Spinal cord (tissue), 10 donors: ENCODE data around the gene SHC2. TPM values are rescaled to one million over a fixed set of nuclear protein-coding genes. Genes with fewer than 3 reads are reported as not detected.
"Not testable (repeated sequence)": the region's sequence is repeated elsewhere in the genome, so short reads cannot be mapped to it uniquely, and the experiment has no call there.

ENCODE experiments used
- DNase-seq, 6 donors: peaks; one replicate each; pipeline versions ENCODE4 v3.0.0 to v3.0.0-alpha.2; 2013 to 2015; ENCODE audit warnings: low spot score in 6 of 6, low read depth in 4 of 6
- H3K27ac ChIP-seq: one replicate; pipeline ENCODE4 v1.5.1; 2013; ENCODE audit warnings: low read depth, low read length, control low read depth
- H3K27me3 ChIP-seq: one replicate; pipeline ENCODE4 v1.6.1; 2013; ENCODE audit warnings: low read length; ENCODE audit not compliant: control insufficient read depth, insufficient read depth
- H3K36me3 ChIP-seq: one replicate; pipeline ENCODE4 v1.6.1; 2013; ENCODE audit warnings: low read length; ENCODE audit not compliant: control insufficient read depth, insufficient read depth
- H3K4me1 ChIP-seq: one replicate; pipeline ENCODE4 v1.6.1; 2013; ENCODE audit warnings: low read length; ENCODE audit not compliant: control insufficient read depth, insufficient read depth
- H3K4me3 ChIP-seq: one replicate; pipeline ENCODE4 v1.5.1; 2013; ENCODE audit warnings: low read depth, low read length, control low read depth
- H3K9me3 ChIP-seq: one replicate; pipeline ENCODE4 v1.6.1; 2013; ENCODE audit warnings: low read length; ENCODE audit not compliant: control insufficient read depth, insufficient read depth
- WGBS: methylation state at CpG from one replicate; pipeline ENCODE4 v1.1.5; 2013; ENCODE audit warnings: missing lambda C conversion rate; ENCODE audit not compliant: insufficient coverage; 5-methylcytosine and 5-hydroxymethylcytosine counted together
- polyA plus RNA-seq, 2 donors: library from polyadenylated mRNA; unstranded; fragments of 120-200 nt; gene quantifications; one replicate each; pipeline ENCODE4 v1.2.1, GENCODE V29; 2013; ENCODE audit not compliant: insufficient read length in 2 of 2
- total RNA-seq, 2 donors: library from RNA; depleted of rRNA in 1 of 2; stranded (reverse); fragments of 120-200 nt in 1 of 2; fragments of >200 nt in 1 of 2; gene quantifications; one replicate each; pipeline versions ENCODE4 v1.2.3 to v1.2.4, GENCODE V29; 2013 to 2014
- donor health status: healthy.

SHC2 gene
- total and polyA plus RNA-seq, 4 donors, result 15.5 to 111 (median 58.4) TPM

DNA sequence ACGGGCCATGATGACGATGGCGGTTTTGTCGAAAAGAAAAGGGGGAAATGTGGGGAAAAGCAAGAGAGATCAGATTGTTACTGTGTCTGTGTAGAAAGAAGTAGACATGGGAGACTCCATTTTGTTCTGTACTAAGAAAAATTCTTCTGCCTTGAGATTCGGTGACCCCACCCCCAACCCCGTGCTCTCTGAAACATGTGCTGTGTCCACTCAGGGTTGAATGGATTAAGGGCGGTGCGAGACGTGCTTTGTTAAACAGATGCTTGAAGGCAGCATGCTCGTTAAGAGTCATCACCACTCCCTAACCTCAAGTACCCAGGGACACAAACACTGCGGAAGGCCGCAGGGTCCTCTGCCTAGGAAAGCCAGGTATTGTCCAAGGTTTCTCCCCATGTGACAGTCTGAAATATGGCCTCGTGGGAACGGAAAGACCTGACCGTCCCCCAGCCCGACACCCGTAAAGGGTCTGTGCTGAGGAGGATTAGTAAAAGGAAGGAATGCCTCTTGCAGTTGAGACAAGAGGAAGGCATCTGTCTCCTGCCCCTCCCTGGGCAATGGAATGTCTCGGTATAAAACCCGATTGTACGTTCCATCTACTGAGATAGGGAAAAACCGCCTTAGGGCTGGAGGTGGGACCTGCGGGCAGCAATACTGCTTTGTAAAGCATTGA lies 74.1 kb downstream of the SHC2 start:
- WGBS, result no CpG with 5 or more reads among the region's 22 CpGs

DNA sequence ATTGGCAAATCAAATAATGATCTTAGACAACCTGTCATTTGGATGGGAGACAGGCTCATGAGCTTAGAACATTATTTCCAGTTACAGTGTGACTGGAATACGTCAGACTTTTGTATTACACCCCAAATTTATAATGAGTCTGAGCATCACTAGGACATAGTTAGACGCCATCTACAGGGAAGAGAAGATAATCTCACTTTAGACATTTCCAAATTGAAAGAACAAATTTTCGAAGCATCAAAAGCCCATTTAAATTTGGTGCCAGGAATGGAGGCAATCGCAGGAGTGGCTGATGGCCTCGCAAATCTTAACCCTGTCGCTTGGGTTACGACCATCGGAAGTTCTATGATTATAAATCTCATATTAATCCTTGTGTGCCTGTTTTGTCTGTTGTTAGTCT lies 74.6 kb downstream of the SHC2 start:
- H3K4me3 ChIP-seq, H3K36me3 ChIP-seq, H3K9me3 ChIP-seq, H3K27ac ChIP-seq, H3K27me3 ChIP-seq: not testable (repeated sequence)
- no CpG with 5 or more reads among the region's 8 CpGs for WGBS
- H3K4me1 ChIP-seq, result peaks cover 17% of the 10 kb centered on the region
- peak in 1 of 6 donors; percentile 61 for DNase-seq

More for the DNA sequence above, 74.1 kb downstream of the SHC2 start:
- DNase-seq, result peak in 1 of 6 donors; percentile 68
- not testable (repeated sequence) for H3K4me3 ChIP-seq, H3K36me3 ChIP-seq, H3K27ac ChIP-seq, H3K9me3 ChIP-seq, H3K27me3 ChIP-seq
- peaks cover 17% of the 10 kb centered on the region for H3K4me1 ChIP-seq

DNA sequence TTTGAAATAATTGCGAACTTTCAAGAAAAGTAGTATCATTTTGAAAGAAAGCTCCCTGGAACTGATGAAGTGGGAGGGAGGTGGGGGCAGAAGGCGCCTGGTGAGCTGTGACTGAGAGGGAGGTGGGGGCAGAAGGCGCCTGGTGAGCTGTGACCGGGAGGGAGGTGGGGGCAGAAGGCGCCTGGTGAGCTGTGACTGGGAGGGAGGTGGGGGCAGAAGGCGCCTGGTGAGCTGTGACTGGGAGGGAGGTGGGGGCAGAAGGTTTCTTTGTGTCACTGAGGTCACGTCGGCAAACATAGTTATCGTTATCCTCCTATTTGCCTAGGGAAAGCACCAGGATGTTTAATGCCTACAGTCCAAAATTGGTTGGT lies 76.0 kb downstream of the SHC2 start:
- Histone ChIP-seq H3K4me1 (peaks cover 10% of the 10 kb centered on the region), H3K27me3 (peaks cover 2% of the 10 kb centered on the region), H3K4me3 (no peak overlapping the region), H3K36me3 (no peaks in the 10 kb centered on the region), H3K9me3 (no peaks in the 10 kb centered on the region), H3K27ac (no peak overlapping the region)
- DNase-seq, result no peak
- 76% methylated on average over 8 of the region's 9 CpGs for whole genome bisulfite sequencing

DNA sequence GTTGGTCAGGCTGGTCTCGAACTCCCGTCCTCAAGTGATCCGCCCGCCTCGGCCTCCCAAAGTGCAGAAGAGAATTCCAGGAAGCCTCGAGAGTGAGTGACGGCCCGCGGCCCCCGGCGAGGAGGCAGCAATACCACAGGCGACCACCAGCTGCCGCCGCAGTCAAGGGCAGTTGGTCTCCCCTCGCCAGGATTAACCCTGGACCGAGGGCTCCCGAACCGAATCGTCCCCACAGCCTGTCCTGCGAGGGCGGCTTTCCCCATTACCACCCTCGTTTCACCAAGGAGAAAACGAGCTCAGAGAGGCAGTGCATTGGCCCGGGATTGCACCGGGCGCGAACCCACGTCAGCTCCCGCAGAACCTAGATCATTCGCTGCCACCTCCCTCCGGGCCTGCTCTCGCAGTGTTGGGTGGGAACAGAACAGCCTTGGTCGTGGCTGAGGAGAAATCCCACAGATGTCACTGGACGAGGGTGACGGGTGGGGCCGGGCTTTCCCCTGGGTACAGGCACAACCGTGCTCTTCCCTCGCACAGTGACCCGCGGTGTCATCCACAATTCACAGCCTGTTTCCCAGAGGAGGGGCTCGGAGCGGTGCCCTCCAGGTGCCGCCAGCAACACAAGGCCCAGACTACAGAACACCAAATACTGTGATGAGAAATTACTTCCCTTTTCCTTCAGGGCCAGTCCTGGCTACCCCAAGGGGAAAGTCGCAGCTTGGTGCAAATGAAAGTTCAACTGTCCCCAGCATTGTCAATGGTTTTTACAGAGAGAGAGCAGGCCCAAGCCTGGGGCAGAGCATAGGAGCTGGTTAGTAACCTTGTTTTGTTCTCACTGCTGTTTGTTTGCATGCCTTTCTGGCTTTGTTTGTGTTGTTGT lies 76.7 kb downstream of the SHC2 start:
- H3K27ac ChIP-seq, result no peak overlapping the region
- 18% methylated on average over 33 of the region's 44 CpGs for WGBS

DNA sequence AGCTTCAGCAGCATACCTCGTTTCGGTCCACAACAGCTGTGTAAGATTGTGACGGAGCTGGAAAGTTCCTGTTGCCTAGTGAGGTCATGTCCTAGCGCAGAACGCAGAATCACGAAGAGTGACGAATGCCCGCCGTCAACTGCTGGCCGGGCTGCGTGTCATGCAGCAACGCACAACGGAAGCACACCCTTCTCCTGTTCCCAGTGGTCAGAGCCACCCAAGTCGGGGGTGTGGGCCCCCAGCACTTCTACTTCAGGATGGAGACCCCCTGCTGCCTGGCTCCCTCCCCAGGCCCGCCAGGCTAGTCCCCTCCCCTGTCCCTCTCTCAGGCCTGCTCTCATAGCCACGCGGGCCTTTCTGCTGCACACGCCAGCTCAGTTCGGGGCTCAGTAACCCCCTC lies 77.8 kb downstream of the SHC2 start:
- no peaks in the 10 kb centered on the region for H3K9me3 ChIP-seq
- no peak overlapping the region for H3K4me3 ChIP-seq
- no peak overlapping the region for H3K27ac ChIP-seq
- peaks cover 2% of the 10 kb centered on the region for H3K27me3 ChIP-seq
- 68% methylated on average over 19 of the region's 19 CpGs for WGBS
- no peaks in the 10 kb centered on the region for H3K36me3 ChIP-seq
- H3K4me1 ChIP-seq, result peaks cover 10% of the 10 kb centered on the region
- no peak for DNase-seq

More for the DNA sequence above, 76.7 kb downstream of the SHC2 start:
- peak in 2 of 6 donors; percentile 34 to 46 for DNase-seq
- Histone ChIP-seq H3K4me3 (no peak overlapping the region), H3K9me3 (no peaks in the 10 kb centered on the region), H3K36me3 (no peaks in the 10 kb centered on the region), H3K27me3 (peaks cover 2% of the 10 kb centered on the region), H3K4me1 (peaks cover 10% of the 10 kb centered on the region)

DNA sequence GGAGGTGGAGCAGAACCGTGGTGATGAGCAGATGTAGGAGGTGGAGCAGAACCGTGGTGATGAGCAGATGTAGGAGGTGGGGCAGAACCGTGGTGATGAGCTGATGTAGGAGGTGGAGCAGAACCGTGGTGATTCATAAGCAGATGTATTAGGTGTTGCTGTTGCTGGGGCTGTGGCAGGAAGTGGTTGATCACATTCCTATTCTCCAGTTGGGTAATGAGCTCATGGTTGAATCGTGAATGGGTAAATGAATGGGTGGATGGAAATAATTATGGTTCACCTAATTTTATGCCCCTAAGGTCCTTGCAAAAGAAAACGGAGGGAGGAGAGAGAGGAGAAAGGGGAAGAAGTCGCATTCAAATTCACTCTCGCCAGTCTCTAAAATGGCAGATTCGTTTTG lies 78.3 kb downstream of the SHC2 start:
- not testable (repeated sequence) for H3K27ac ChIP-seq, H3K4me1 ChIP-seq, H3K9me3 ChIP-seq, H3K4me3 ChIP-seq, DNase-seq, H3K27me3 ChIP-seq, H3K36me3 ChIP-seq
- WGBS, result 94% methylated on average over 6 of the region's 9 CpGs

DNA sequence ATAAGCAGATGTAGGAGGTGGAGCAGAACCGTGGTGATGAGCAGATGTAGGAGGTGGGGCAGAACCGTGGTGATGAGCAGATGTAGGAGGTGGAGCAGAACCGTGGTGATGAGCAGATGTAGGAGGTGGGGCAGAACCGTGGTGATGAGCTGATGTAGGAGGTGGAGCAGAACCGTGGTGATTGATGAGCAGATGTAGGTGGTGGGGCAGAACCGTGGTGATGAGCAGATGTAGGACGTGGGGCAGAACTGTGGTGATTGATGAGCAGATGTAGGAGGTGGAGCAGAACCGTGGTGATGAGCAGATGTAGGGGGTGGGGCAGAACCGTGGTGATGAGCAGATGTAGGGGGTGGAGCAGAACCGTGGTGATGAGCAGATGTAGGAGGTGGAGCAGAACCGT lies 78.9 kb downstream of the SHC2 start:
- not testable (repeated sequence) for H3K9me3 ChIP-seq, H3K4me1 ChIP-seq, H3K27ac ChIP-seq, H3K36me3 ChIP-seq, DNase-seq, H3K27me3 ChIP-seq, H3K4me3 ChIP-seq
- 75% methylated on average over 9 of the region's 11 CpGs for WGBS

DNA sequence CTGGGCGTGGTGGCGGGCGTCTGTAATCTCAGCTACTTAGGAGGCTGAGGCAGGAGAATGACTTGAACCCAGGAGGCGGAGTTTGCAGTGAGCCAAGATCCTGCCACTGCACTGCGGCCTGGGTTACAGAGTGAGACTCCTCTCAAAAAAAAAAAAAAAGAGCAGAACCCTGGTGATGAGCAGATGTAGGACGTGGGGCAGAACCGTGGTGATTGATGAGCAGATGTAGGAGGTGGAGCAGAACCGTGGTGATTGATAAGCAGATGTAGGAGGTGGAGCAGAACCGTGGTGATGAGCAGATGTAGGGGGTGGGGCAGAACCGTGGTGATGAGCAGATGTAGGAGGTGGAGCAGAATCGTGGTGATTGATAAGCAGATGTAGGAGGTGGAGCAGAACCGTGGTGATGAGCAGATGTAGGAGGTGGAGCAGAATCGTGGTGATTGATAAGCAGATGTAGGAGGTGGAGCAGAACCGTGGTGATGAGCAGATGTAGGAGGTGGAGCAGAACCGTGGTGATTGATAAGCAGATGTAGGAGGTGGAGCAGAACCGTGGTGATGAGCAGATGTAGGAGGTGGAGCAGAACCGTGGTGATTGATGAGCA lies 80.1 kb downstream of the SHC2 start:
- not testable (repeated sequence) for H3K36me3 ChIP-seq, DNase-seq, H3K9me3 ChIP-seq, H3K27me3 ChIP-seq, H3K4me3 ChIP-seq, H3K27ac ChIP-seq
- 87% methylated on average over 6 of the region's 17 CpGs for WGBS
- H3K4me1 ChIP-seq, result peaks cover 13% of the 10 kb centered on the region

DNA sequence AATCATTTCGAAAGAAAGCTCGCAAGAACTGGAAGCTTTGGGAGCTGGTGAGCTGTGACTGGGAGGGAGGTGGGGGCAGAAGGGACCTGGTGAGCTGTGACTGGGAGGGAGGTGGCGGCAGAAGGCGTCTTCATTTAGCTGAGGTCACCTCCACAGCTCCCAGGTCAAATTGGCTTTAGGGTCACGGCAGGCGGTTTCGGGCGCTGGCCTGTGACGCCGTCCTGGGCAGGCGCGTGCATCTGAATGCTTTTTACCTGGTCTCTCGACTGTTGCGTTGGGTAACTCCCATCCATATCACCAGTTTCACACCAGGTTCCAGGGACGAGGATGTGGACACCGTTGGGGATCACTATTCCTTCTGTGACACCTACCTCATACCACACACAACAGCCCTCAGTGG lies 81.0 kb downstream of the SHC2 start:
- Histone ChIP-seq H3K27ac (no peak overlapping the region), H3K4me3 (no peak overlapping the region), H3K9me3 (no peaks in the 10 kb centered on the region), H3K36me3 (no peaks in the 10 kb centered on the region), H3K27me3 (peaks cover 6% of the 10 kb centered on the region), H3K4me1 (peaks cover 13% of the 10 kb centered on the region)
- WGBS, result 85% methylated on average over 16 of the region's 16 CpGs
- DNase-seq, result no peak
